GM06990 (cell line): Measurements from ENCODE around the gene BRI3.
A peak's percentile ranks its signal among the peaks of the same experiment; 100 is the strongest.

ENCODE experiments used
- DNase-seq: peaks from one replicate; pipeline ENCODE4 v3.0.0-alpha.2; 2011; ENCODE audit not compliant: insufficient read length; ENCODE audit errors: extremely low read depth
- H3K27me3 ChIP-seq: replicated peaks from 2 replicates; pipeline ENCODE4 v1.6.0; 2011; ENCODE audit warnings: low read length; ENCODE audit not compliant: control insufficient read depth, insufficient read depth
- H3K36me3 ChIP-seq: 2 replicates; pipeline ENCODE4 v1.5.1; 2011; ENCODE audit warnings: low read length; ENCODE audit not compliant: control insufficient read depth, insufficient read depth
- H3K4me3 ChIP-seq: replicated peaks from 2 replicates; pipeline ENCODE4 v1.5.1; 2011; ENCODE audit warnings: low read depth, mild to moderate bottlenecking, control low read depth, low read length
- TF ChIP-seq, protein P1 (sequence below): IDR thresholded peaks from 2 replicates; pipeline ENCODE4 v1.5.1; 2011; ENCODE audit warnings: low read length, control low read depth, mild to moderate bottlenecking, inconsistent platforms; ENCODE audit not compliant: insufficient read depth, poor library complexity, severe bottlenecking

The BRI3 gene

DNA sequence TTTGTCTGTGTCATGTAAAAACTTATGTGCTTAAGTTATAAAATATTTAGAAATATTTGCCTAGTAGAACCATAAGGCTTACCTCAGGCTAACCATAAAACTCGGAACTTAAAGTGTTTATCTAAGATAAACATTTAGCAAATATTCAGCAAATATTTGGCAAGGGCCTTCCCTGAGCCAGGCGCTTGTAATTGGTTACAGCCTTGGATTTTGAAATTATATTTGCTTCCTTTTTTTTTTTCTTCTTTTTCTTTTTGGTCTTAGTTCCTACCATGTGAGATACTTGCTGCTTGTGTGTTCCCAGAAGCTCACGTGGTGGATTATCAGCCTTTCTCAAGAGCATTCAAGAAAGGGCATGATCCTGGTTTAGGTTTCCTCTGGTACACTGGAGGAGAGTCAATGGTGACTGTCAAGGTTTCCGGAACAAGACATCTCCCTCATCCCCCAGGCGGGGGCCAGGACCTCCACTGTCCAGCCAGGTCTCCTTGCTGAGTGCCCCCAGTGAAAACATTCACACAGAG lies 5.2 kb upstream of the BRI3 start:
- Histone ChIP-seq H3K4me3 (no peak overlapping the region), H3K27me3 (no peaks in the 10 kb centered on the region), H3K36me3 (no peaks in the 10 kb centered on the region)
- TF ChIP-seq, protein P1, sequence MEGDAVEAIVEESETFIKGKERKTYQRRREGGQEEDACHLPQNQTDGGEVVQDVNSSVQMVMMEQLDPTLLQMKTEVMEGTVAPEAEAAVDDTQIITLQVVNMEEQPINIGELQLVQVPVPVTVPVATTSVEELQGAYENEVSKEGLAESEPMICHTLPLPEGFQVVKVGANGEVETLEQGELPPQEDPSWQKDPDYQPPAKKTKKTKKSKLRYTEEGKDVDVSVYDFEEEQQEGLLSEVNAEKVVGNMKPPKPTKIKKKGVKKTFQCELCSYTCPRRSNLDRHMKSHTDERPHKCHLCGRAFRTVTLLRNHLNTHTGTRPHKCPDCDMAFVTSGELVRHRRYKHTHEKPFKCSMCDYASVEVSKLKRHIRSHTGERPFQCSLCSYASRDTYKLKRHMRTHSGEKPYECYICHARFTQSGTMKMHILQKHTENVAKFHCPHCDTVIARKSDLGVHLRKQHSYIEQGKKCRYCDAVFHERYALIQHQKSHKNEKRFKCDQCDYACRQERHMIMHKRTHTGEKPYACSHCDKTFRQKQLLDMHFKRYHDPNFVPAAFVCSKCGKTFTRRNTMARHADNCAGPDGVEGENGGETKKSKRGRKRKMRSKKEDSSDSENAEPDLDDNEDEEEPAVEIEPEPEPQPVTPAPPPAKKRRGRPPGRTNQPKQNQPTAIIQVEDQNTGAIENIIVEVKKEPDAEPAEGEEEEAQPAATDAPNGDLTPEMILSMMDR, result no peak
- no peak for DNase-seq

DNA sequence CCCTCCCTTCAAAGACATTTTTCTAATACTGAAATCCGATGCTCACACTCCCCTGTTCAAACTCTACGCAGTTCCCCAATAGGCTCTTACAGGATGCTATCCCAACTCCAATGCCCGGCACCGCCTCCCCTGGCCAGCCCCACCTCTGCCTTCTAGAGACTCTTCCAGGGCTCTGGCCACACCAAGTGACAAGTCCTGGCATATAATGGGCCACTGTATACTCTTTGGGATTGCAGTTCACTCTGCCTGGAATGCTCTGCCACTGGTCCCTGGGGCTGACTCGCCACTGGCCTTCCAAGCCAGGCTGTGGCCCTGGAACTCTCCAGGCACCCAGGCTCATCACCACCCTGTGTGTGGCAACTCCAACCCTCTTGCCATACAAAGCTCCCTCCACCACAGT lies 3.1 kb upstream of the BRI3 start:
- TF ChIP-seq, protein P1, result no peak
- DNase-seq, result no peak
- Histone ChIP-seq H3K36me3 (no peaks in the 10 kb centered on the region), H3K4me3 (no peak overlapping the region), H3K27me3 (no peaks in the 10 kb centered on the region)

GRCh38 chr7:98278936-98279335 lies 2.5 kb upstream of the BRI3 start:
- H3K36me3 ChIP-seq, result no peaks in the 10 kb centered on the region
- H3K27me3 ChIP-seq, result no peaks in the 10 kb centered on the region
- no peak overlapping the region for H3K4me3 ChIP-seq
- TF ChIP-seq, protein P1, result no peak
- no peak for DNase-seq

DNA sequence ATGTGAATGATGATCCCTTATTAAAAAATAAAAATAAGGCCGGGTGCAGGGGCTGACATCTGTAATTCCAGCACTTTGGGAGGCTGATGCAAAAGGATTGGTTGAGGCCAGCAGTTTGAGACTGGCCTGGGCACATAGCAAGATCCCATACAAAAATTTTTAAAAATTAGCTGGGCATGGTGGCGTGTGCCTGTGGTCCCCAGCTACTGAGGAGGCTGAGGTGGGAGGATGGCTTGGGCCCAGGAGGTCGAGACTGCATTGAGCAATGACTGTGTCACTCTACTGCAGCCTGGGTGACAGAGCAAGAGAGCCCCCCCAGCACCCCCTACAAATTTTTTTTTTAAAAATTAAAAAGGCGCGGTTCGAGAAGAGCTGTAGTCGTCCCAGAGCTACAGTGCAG lies 1.2 kb upstream of the BRI3 start:
- peak overlapping the region; percentile 68 for H3K4me3 ChIP-seq

DNA sequence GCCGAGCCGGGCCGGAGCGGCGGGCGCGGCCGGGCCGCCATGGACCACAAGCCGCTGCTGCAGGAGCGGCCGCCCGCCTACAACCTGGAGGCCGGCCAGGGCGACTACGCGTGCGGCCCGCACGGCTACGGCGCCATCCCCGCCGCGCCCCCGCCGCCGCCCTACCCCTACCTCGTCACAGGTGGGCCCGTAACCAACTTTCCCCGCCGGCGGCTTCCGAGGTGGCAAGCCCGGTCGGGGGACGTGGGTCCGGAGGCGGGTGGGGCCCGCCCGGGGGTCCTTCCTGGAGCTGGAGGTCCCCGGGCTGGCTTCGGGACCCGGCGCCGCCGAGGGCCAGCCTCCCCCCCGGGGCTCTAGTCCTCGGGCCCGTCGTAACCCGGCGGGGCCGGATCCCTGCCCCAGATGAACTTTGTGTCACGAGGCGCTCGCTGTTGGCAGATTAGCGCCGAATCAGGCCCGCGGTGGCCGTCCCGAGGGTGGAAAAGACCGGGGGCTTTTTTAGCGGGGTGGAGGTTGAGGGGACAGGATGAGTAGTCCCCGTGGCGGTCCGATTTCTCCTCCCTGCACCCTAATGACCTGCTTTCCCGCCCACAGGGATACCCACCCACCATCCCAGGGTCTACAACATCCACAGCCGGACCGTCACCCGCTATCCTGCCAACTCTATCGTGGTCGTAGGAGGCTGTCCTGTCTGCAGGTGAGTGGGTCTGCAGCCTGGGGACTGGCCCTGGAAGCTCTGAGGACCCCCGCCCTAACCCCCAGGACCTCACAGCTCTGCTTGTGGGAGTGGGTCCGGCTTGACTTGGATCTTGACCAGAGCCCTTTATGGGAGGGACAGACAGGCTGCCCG lies 496 bp downstream of the BRI3 start:
- TF ChIP-seq, protein P1, result no peak
- H3K27me3 ChIP-seq, result no peaks in the 10 kb centered on the region
- H3K36me3 ChIP-seq, result peaks cover 1% of the 10 kb centered on the region
- no peak for DNase-seq
- H3K4me3 ChIP-seq, result peak overlapping the region; percentile 74

More for the DNA sequence above, 1.2 kb upstream of the BRI3 start:
- no peak for DNase-seq
- Histone ChIP-seq H3K36me3 (no peaks in the 10 kb centered on the region; the same call in 1 of the 2 replicates), H3K27me3 (no peaks in the 10 kb centered on the region)
- TF ChIP-seq, protein P1, result no peak
